GM18867 (cell line): Measurements from ENCODE around the gene ARL4C.

Source experiments
- ATAC-seq: cut with Tn5 transposase; IDR thresholded peaks from one replicate; pipeline ENCODE4 v1.9.1; 2021; ENCODE audit warnings: mild to moderate bottlenecking, moderate library complexity; ENCODE audit not compliant: unreplicated experiment

ARL4C gene

DNA sequence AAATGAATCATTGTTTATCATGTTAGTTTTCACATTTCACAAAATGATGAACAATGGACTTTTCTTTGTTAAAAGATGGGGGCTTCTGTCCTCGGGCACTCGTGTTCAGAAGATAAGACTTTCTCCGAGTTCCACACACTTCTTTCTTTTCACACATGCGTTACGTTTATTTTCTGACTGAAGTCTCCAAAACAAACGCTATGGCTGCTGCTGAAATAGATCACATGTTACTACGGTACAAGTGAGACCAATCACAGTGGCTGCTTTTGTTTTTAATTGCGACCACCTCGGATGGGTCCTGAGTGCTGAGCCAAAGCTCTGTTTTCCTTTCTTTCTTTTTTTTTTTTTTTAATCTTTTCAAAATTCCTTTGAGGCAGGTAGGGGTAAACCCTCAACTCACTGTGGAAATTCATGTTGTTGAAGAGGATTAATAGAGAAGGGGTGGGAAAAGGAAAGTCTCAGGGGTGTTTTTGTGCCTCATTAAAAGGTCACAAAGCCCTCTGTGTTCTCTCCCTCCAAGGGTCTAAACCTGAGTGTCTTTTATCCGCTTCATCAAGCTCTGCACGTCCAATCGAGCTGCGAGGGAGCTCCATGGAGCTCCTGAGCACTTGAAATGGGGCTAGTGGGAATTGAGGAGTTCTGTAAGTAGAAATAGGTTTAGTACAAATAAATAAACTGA, 48.2 kb downstream of the ARL4C start:
- ATAC-seq = no peak

DNA sequence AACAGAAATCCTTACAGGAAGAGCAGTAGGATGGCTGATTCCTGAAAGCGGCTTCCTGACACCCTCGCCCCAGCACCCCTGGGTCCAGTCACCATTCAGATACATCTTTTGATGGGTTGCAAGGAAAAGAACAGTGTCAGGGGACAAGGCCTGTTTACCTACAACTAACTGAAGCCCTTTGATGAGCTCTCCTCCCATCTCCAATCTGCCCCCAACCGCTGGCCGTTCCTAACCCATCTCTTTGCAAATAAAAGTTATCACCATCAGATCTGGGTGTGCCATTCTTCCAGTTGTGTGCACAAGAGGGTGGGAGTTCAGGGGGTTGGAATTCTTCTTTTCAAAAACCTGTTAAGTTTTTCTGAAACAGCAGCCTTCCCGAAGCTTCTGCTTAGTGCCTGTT, 48.9 kb downstream of the ARL4C start:
- no peak for ATAC-seq

DNA sequence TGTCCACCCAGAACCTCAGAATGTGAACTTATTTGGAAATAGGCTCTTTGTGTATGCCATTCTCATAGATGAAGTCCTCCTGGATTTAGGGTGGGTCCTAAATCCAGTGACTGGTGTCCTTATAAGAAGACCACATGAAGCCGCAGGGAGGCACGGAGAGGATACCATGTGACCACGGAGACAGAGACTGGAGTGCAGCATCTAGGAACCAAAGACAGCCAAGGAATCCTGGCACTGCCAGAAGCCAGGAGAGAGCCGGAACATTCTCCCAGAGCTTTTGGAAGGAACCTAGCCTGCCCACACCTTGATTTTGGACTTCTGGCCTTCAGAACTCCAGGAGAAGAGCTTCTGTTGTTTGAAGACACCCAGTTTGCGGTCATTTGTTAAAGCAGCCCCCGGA, 49.7 kb downstream of the ARL4C start:
- no peak for ATAC-seq

DNA sequence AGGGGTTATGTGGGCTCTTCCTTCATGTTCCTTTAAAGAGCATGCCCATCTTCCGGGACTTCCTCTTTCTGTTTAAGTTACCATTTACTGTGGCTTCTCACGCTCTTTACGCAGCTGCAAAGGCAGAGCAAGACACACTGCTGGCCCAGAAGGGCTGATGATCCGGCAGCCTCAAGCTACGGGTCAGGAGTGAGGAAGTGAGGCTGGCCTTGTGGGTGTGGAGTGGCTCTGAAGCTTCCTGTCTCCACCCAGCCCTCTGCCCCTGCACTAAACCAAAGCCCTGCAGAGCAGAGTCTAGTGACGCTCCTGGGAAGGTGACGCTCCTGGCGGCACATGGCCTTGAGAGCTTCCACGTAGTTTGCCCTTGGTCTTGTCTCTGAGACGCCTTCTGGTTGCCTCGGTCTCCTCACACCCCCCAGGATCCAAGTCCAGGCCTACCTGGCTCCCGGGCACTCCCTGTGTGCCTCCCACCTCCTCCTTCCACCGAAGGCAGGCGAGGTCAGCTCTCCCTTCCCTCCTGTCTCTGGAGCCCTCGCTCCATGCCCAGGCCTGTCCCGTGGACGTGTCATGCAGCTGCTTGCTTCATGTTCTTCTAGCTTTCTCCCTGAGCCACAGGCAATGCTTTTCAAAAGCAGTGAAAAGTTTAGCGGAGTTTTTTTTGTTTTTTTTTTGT, 50.3 kb downstream of the ARL4C start:
- ATAC-seq = peak; percentile 97

DNA sequence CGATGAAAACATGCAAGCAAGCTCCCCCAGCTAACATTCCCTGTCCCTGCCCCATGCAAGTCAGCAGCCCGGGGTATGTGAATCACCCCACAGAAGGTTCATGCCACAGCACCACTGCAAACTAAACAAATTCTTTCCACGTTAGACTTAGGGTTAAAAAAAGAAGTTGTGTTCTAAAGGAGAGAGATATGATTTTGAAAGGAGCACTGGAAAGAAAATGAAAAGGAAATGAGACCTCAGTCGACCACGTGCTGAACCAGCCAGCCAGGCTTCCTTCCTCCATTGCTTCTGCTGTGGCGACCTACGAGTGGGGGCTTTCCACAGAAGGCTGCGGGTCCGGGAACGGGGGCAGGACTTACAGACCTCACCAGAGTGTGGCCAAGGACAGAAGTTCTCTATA, 52.0 kb downstream of the ARL4C start:
- ATAC-seq = no peak

DNA sequence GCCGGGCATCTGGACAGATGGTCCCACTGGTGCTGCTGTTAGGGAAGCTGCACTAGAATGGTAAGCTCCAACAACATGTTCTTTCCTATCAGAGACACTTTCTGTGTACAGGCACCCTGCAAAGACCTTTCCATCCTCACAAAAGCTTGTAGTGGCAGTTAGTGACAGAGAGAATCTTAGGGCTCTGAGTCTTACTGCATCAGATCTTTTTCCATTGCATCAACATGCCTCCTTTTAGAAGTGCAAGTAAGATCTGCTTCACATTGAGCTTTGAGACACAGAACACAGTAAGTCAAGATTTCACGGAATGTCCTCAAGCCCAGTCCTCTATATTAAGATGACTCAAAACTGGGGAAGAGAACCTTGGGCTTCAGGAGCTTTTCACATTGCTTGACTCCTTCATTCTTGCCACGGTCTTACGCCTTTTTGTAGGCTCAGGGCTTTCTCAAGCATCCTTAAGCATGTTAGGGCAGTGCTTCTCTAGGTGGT, 52.6 kb downstream of the ARL4C start:
- ATAC-seq = no peak
